ENCODE results near the gene CATSPERD. TPM values are rescaled to one million over a fixed set of nuclear protein-coding genes. Genes with fewer than 3 reads are reported as not detected.

Gene CATSPERD
- total and polyA plus RNA-seq, 9 of the 15 experiments (the other 6 are each of a cell fraction or from before 2014, with no cell fraction given) = not detected

GRCh38 chr19:5690125-5690954, 30.1 kb upstream of the CATSPERD start, which contains the start of gene RPL36 (continued):
- no peak for TF ChIP-seq ZNF407 (IDR thresholded peaks at IDR 0.05; ENCODE audit: low read depth)
- TF ChIP-seq MBD2 (IDR thresholded peaks at IDR 0.05; ENCODE audit: borderline replicate concordance, low read depth) = peak; percentile 88
- peak in 1 of 2 experiments; percentile 34 for TF ChIP-seq E2F6 (IDR thresholded peaks at IDR 0.05; ENCODE audit: borderline replicate concordance in 1 of 2, extremely low read depth in 1 of 2, insufficient read depth in 1 of 2, insufficient read length in 1 of 2, low read depth in 1 of 2, low read length in 1 of 2, poor library complexity in 1 of 2, severe bottlenecking in 1 of 2)
- TF ChIP-seq DNMT1 (IDR thresholded peaks at IDR 0.05) = no peak
- peak; percentile 74; the same call in 1 of the 2 replicates for TF ChIP-seq TOE1 (IDR thresholded peaks at IDR 0.05; ENCODE audit: borderline replicate concordance)
- peak; percentile 95; the same call in 1 of the 2 replicates for TF ChIP-seq TOE1 (CRISPR knock-in tag; IDR thresholded peaks at IDR 0.05; ENCODE audit: borderline replicate concordance, low read depth)
- TF ChIP-seq GTF3C2 (IDR thresholded peaks at IDR 0.05; ENCODE audit: borderline replicate concordance, extremely low read depth, insufficient read length) = no peak
- TF ChIP-seq FOXO4 (CRISPR knock-in tag; IDR thresholded peaks at IDR 0.05) = peak; percentile 79; the same call in 1 of the 2 replicates
- TF ChIP-seq ZNF76 (CRISPR knock-in tag; IDR thresholded peaks at IDR 0.05; ENCODE audit: borderline replicate concordance) = no peak; the same call in 1 of the 2 replicates
- no peak for TF ChIP-seq SNRNP70 (optimal IDR thresholded peaks at IDR 0.05; ENCODE audit: low read depth, low read length)
- no peak for TF ChIP-seq ZNF274 (IDR thresholded peaks at IDR 0.05; ENCODE audit: borderline replicate concordance, low read depth, low read length)

Data from K562 (cell line).